Measurements from ENCODE around the gene UBE2O.

The UBE2O gene

DNA sequence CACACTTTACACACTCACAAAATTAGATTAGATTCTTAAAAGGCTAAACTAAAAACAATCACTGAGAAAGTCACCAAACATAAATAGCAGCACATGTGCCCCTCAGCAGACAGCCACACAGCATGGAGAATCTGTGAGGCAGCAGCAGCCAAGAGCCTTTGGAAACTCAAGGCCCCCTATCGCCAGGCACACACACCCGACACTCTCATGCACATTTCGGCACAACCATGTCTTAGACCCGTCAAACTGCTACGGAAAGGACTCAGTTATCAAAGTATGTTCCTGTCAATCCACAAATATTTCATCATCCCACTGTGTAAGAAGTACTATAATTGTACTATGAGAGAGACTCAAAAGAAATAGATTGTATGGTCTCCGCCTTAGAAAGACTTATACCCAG is 20.9 kb downstream of the UBE2O start:
- H3K4me3 ChIP-seq (ENCODE audit: low read length): no peak overlapping the region
- H3K9ac ChIP-seq (ENCODE audit: low read length): no peak overlapping the region
- no peaks in the 10 kb centered on the region for H3K27me3 ChIP-seq (ENCODE audit: low read depth, low read length)
- H3K79me2 ChIP-seq (ENCODE audit: low read length): peaks cover 64% of the 10 kb centered on the region
- no peaks in the 10 kb centered on the region for H3K9me3 ChIP-seq (ENCODE audit: insufficient read depth, low read length)
- no peak overlapping the region for H3K27ac ChIP-seq (ENCODE audit: low read length)
- H4K20me1 ChIP-seq (ENCODE audit: insufficient read depth, low read length): peaks cover 51% of the 10 kb centered on the region
- no peak for TF ChIP-seq EZH2phosphoT487 (IDR thresholded peaks at IDR 0.05; ENCODE audit: low read depth)
- TF ChIP-seq, protein P1, sequence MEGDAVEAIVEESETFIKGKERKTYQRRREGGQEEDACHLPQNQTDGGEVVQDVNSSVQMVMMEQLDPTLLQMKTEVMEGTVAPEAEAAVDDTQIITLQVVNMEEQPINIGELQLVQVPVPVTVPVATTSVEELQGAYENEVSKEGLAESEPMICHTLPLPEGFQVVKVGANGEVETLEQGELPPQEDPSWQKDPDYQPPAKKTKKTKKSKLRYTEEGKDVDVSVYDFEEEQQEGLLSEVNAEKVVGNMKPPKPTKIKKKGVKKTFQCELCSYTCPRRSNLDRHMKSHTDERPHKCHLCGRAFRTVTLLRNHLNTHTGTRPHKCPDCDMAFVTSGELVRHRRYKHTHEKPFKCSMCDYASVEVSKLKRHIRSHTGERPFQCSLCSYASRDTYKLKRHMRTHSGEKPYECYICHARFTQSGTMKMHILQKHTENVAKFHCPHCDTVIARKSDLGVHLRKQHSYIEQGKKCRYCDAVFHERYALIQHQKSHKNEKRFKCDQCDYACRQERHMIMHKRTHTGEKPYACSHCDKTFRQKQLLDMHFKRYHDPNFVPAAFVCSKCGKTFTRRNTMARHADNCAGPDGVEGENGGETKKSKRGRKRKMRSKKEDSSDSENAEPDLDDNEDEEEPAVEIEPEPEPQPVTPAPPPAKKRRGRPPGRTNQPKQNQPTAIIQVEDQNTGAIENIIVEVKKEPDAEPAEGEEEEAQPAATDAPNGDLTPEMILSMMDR (IDR thresholded peaks at IDR 0.05; ENCODE audit: low read depth, low read length): no peak
- H2AFZ ChIP-seq (ENCODE audit: low read depth, low read length): no peak overlapping the region
- peaks cover 10% of the 10 kb centered on the region for H3K4me1 ChIP-seq (ENCODE audit: low read length)
- no peak overlapping the region for H3K4me2 ChIP-seq (ENCODE audit: low read length)
- H3K36me3 ChIP-seq (replicated peaks; ENCODE audit: low read depth, low read length): no peaks in the 10 kb centered on the region

DNA sequence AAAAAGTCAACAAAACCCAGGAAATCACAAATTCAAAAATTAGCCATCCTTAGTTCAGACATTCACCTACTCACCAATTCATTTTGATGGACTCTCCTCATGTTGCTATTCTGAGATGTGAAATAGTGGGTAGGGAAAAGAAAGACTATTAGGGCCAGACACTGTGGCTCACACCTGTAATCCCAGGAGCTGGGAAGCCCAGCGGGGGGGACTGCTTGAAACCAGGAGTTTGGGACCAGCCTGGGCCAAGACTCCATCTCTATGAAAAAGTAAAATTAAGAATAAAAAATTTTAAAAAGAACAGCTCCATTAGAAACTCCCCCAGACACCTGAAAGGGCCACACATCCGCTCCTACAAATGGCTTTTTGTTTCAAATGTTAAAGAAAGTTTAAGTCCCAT is 21.4 kb downstream of the UBE2O start:
- Histone ChIP-seq H4K20me1 (ENCODE audit: insufficient read depth, low read length) (peaks cover 50% of the 10 kb centered on the region), H3K36me3 (replicated peaks; ENCODE audit: low read depth, low read length) (no peaks in the 10 kb centered on the region), H3K27ac (ENCODE audit: low read length) (no peak overlapping the region), H3K9ac (ENCODE audit: low read length) (no peak overlapping the region), H3K4me2 (ENCODE audit: low read length) (no peak overlapping the region), H3K27me3 (ENCODE audit: low read depth, low read length) (no peaks in the 10 kb centered on the region), H3K79me2 (ENCODE audit: low read length) (peaks cover 60% of the 10 kb centered on the region), H3K4me3 (ENCODE audit: low read length) (no peak overlapping the region), H3K9me3 (ENCODE audit: insufficient read depth, low read length) (no peaks in the 10 kb centered on the region), H2AFZ (ENCODE audit: low read depth, low read length) (no peak overlapping the region), H3K4me1 (ENCODE audit: low read length) (peaks cover 10% of the 10 kb centered on the region)
- TF ChIP-seq, protein P1 (IDR thresholded peaks at IDR 0.05; ENCODE audit: low read depth, low read length): no peak
- no peak for TF ChIP-seq EZH2phosphoT487 (IDR thresholded peaks at IDR 0.05; ENCODE audit: low read depth)

DNA sequence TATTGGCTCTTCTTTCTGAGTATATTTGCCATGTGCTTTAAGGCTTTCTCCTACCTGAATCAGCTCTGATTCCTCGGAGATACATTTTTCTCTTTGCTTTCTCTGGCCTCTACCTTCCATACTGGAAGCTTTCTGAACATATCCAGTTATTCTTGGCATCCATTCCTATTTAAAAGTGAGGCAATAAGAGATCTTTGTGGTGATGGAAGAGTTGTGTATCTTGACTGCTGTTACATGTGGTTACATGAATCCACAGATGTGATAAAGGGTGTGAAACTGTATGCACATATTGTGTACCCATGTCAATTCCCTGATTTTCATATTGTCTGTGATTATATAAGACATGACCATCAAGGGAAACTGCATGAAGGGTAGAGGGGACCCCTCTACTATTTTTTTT is 24.4 kb downstream of the UBE2O start:
- no peaks in the 10 kb centered on the region for H3K27me3 ChIP-seq (ENCODE audit: low read depth, low read length)
- no peak overlapping the region for H3K4me3 ChIP-seq (ENCODE audit: low read length)
- 0 out of 2 replicates have a peak overlapping the region, but pooled peaks have one; percentile 7 for H3K4me2 ChIP-seq (ENCODE audit: low read length)
- no peak overlapping the region for H2AFZ ChIP-seq (ENCODE audit: low read depth, low read length)
- H3K36me3 ChIP-seq (replicated peaks; ENCODE audit: low read depth, low read length): no peaks in the 10 kb centered on the region
- H3K9me3 ChIP-seq (ENCODE audit: insufficient read depth, low read length): no peaks in the 10 kb centered on the region
- H3K4me1 ChIP-seq (ENCODE audit: low read length): peaks cover 10% of the 10 kb centered on the region
- peaks cover 34% of the 10 kb centered on the region for H4K20me1 ChIP-seq (ENCODE audit: insufficient read depth, low read length)
- TF ChIP-seq, protein P1 (IDR thresholded peaks at IDR 0.05; ENCODE audit: low read depth, low read length): no peak
- no peak overlapping the region for H3K27ac ChIP-seq (ENCODE audit: low read length)
- peaks cover 47% of the 10 kb centered on the region for H3K79me2 ChIP-seq (ENCODE audit: low read length)
- H3K9ac ChIP-seq (ENCODE audit: low read length): no peak overlapping the region

DNA sequence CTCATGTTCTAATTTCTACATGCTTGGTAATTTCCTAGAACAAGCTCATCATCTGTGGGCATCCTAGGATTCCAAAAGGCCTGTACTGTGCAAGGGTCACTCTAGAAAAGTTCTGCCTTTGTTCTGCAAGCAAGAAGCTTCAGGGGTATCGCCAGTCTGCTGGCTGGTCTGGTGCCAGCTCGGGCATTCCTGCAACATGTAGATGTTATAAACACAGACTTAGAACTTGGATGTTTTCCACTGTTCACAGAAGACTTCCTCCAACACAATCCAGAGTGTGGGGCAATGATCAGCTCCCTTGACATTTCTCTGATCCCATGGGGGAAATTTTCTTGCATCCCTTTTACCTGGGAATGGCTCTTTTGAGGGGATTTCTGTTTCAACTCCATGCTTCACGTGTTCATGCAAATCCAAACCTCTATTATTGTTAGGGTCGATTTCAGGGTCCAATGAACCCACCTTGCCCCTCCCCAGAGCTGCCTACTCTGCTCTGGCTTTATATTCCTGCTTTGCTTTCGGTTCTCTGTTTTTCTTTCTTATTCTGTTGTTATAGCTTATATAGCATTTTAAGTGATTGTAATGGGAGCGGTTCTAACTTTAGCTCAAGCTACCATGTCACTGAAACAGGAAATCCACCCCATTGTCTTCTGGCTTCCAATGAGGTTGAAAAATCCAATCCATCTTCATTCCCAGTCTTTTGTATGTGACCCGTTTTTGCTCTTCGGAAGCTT is 25.3 kb downstream of the UBE2O start:
- H3K4me3 ChIP-seq (ENCODE audit: low read length): no peak overlapping the region
- peaks cover 42% of the 10 kb centered on the region for H3K79me2 ChIP-seq (ENCODE audit: low read length)
- H3K4me1 ChIP-seq (ENCODE audit: low read length): peaks cover 10% of the 10 kb centered on the region
- H3K9me3 ChIP-seq (ENCODE audit: insufficient read depth, low read length): no peaks in the 10 kb centered on the region
- no peaks in the 10 kb centered on the region for H3K36me3 ChIP-seq (replicated peaks; ENCODE audit: low read depth, low read length)
- no peak overlapping the region for H3K27ac ChIP-seq (ENCODE audit: low read length)
- H3K9ac ChIP-seq (ENCODE audit: low read length): no peak overlapping the region
- H2AFZ ChIP-seq (ENCODE audit: low read depth, low read length): no peak overlapping the region
- TF ChIP-seq EZH2phosphoT487 (IDR thresholded peaks at IDR 0.05; ENCODE audit: low read depth): no peak
- TF ChIP-seq, protein P1 (IDR thresholded peaks at IDR 0.05; ENCODE audit: low read depth, low read length): no peak
- H3K27me3 ChIP-seq (ENCODE audit: low read depth, low read length): no peaks in the 10 kb centered on the region
- peaks cover 27% of the 10 kb centered on the region for H4K20me1 ChIP-seq (ENCODE audit: insufficient read depth, low read length)
- H3K4me2 ChIP-seq (ENCODE audit: low read length): peak overlapping the region; percentile 7; the same call in 1 of the 2 replicates
